ENCODE results near the gene CCDC192. TPM values are rescaled to one million over a fixed set of nuclear protein-coding genes. Genes with fewer than 3 reads are reported as not detected.

CCDC192 gene
- total RNA-seq, 1 experiment from 2014 or later, result 0.52 TPM

GRCh38 chr5:127666043-127666716 lies 37.0 kb upstream of the CCDC192 start:
- no peak overlapping the region for H3K27ac Mint-ChIP-seq
- CTCF ChIA-PET, result no interaction called here
- ATAC-seq (no peak), DNase-seq (ENCODE audit: low spot score) (no peak)
- H3K4me3 Mint-ChIP-seq, result no peak overlapping the region
- TF ChIP-seq JAZF1 (CRISPR knock-in tag; IDR thresholded peaks at IDR 0.05), result no peak
- no peak for TF ChIP-seq NFE2L1 (CRISPR knock-in tag; IDR thresholded peaks at IDR 0.05)
- TF ChIP-seq NR3C1 (CRISPR knock-in tag; conservative IDR thresholded peaks at IDR 0.05; ENCODE audit: low read depth), result no peak
- TF ChIP-seq RORB (CRISPR knock-in tag; IDR thresholded peaks at IDR 0.05), result no peak
- TF ChIP-seq ZNF121 (CRISPR knock-in tag; IDR thresholded peaks at IDR 0.05), result no peak
- no peak for TF ChIP-seq ZNF671 (CRISPR knock-in tag; IDR thresholded peaks at IDR 0.05)
- no peak for TF ChIP-seq IRF1 (CRISPR knock-in tag; IDR thresholded peaks at IDR 0.05)
- no peak for TF ChIP-seq PRDM15 (CRISPR knock-in tag; IDR thresholded peaks at IDR 0.05)
- no peak for TF ChIP-seq TCF7 (CRISPR knock-in tag; IDR thresholded peaks at IDR 0.05; ENCODE audit: low read depth)
- no peak for TF ChIP-seq ZNF416 (CRISPR knock-in tag; IDR thresholded peaks at IDR 0.05)
- TF ChIP-seq SOX15 (CRISPR knock-in tag; IDR thresholded peaks at IDR 0.05), result no peak
- no peak for TF ChIP-seq GABPB1 (CRISPR knock-in tag; IDR thresholded peaks at IDR 0.05)
- no peak for TF ChIP-seq MLX (CRISPR knock-in tag; IDR thresholded peaks at IDR 0.05)
- no peaks in the 10 kb centered on the region for H3K9me3 Mint-ChIP-seq
- POLR2A ChIA-PET, result no interaction called here
- H3K27me3 Mint-ChIP-seq (ENCODE audit: low read depth), result no peaks in the 10 kb centered on the region
- no peaks in the 10 kb centered on the region for H3K36me3 Mint-ChIP-seq
- H3K4me1 Mint-ChIP-seq, result no peaks in the 10 kb centered on the region

GRCh38 chr5:127667926-127668325 lies 35.3 kb upstream of the CCDC192 start:
- ATAC-seq, result no peak
- POLR2A ChIA-PET, result no interaction called here
- Mint-ChIP-seq H3K27ac (no peak overlapping the region), H3K27me3 (ENCODE audit: low read depth) (no peaks in the 10 kb centered on the region), H3K4me1 (no peaks in the 10 kb centered on the region), H3K9me3 (no peaks in the 10 kb centered on the region), H3K4me3 (no peak overlapping the region), H3K36me3 (no peaks in the 10 kb centered on the region)
- CTCF ChIA-PET, result interaction anchor here (1.2 kb wide), 1 partner anchor 95 kb away, joined by 3 read pairs; no protein-coding TSS in a partner anchor
- no peak for DNase-seq (ENCODE audit: low spot score)
- TF ChIP-seq MAX (CRISPR knock-in tag; IDR thresholded peaks at IDR 0.05), result no peak
- TF ChIP-seq EMX1 (CRISPR knock-in tag; IDR thresholded peaks at IDR 0.05), result no peak
- TF ChIP-seq ZNF512 (CRISPR knock-in tag; IDR thresholded peaks at IDR 0.05; ENCODE audit: borderline replicate concordance), result no peak
- TF ChIP-seq CREM (CRISPR knock-in tag; IDR thresholded peaks at IDR 0.05), result no peak
- no peak for TF ChIP-seq GABPB1 (CRISPR knock-in tag; IDR thresholded peaks at IDR 0.05)
- TF ChIP-seq HMGA2 (CRISPR knock-in tag; IDR thresholded peaks at IDR 0.05), result no peak
- no peak for TF ChIP-seq SMAD3 (CRISPR knock-in tag; IDR thresholded peaks at IDR 0.05; ENCODE audit: borderline replicate concordance)
- no peak for TF ChIP-seq ZNF263 (CRISPR knock-in tag; IDR thresholded peaks at IDR 0.05; ENCODE audit: low read depth)
- TF ChIP-seq ZNF219 (CRISPR knock-in tag; IDR thresholded peaks at IDR 0.05; ENCODE audit: borderline replicate concordance), result no peak
- TF ChIP-seq ZNF232 (CRISPR knock-in tag; IDR thresholded peaks at IDR 0.05), result no peak
- no peak for TF ChIP-seq E2F5 (CRISPR knock-in tag; IDR thresholded peaks at IDR 0.05)
- no peak for TF ChIP-seq CREB1 (CRISPR knock-in tag; IDR thresholded peaks at IDR 0.05)
- no peak for TF ChIP-seq USF1 (CRISPR knock-in tag; IDR thresholded peaks at IDR 0.05)
- no peak for TF ChIP-seq NFATC4 (CRISPR knock-in tag; IDR thresholded peaks at IDR 0.05)
- no peak for TF ChIP-seq E2F4 (CRISPR knock-in tag; IDR thresholded peaks at IDR 0.05; ENCODE audit: borderline replicate concordance, low read depth)
- no peak for TF ChIP-seq TEAD1 (CRISPR knock-in tag; IDR thresholded peaks at IDR 0.05)

All from WTC11 (cell line).